GM12865 (cell line): Measurements from ENCODE around the gene RWDD1.

Experiments
- DNase-seq: peaks from one replicate; pipeline ENCODE4 v3.0.0; 2010; ENCODE audit warnings: low read depth
- H3K4me3 ChIP-seq: 2 replicates; pipeline ENCODE4 v1.5.1; 2011; ENCODE audit warnings: mild to moderate bottlenecking, low read depth, low read length, control low read depth
- TF ChIP-seq, protein P1 (sequence below): IDR thresholded peaks from 2 replicates; pipeline ENCODE4 v1.5.1; 2011; ENCODE audit warnings: low read length, control low read depth, low read depth, inconsistent platforms; ENCODE audit not compliant: insufficient read depth; ENCODE audit errors: missing control alignments

RWDD1 gene

DNA sequence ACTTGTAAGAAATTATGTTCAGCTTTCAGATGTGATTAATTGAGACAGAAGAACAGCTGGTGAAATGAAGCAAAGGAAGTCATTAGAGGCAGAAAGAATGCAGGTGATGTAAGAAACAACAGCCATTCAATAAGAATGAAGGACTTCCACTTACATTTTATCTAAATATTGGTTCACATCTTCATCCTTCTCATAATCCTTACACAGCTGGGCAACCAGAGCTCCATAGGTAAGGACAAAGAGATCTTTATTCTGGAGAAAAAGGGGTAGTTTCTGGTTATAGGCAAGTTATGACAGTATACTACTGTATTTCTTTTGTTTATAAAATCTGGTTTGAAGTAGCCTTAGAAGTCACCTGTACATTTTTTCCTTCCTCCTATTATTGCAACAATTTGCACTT is 28.2 kb upstream of the RWDD1 start:
- TF ChIP-seq, protein P1, sequence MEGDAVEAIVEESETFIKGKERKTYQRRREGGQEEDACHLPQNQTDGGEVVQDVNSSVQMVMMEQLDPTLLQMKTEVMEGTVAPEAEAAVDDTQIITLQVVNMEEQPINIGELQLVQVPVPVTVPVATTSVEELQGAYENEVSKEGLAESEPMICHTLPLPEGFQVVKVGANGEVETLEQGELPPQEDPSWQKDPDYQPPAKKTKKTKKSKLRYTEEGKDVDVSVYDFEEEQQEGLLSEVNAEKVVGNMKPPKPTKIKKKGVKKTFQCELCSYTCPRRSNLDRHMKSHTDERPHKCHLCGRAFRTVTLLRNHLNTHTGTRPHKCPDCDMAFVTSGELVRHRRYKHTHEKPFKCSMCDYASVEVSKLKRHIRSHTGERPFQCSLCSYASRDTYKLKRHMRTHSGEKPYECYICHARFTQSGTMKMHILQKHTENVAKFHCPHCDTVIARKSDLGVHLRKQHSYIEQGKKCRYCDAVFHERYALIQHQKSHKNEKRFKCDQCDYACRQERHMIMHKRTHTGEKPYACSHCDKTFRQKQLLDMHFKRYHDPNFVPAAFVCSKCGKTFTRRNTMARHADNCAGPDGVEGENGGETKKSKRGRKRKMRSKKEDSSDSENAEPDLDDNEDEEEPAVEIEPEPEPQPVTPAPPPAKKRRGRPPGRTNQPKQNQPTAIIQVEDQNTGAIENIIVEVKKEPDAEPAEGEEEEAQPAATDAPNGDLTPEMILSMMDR = no peak
- DNase-seq = no peak
- no peak overlapping the region for H3K4me3 ChIP-seq

GRCh38 chr6:116545651-116546050 is 25.7 kb upstream of the RWDD1 start, which contains the start of gene TRAPPC3L:
Gene TRAPPC3L (minus strand): TSS chr6:116545684. CDS start chr6:116545514, 170 bp downstream.
- TF ChIP-seq, protein P1 = no peak
- DNase-seq = no peak
- H3K4me3 ChIP-seq = no peak within 1 kb of the TSS

DNA sequence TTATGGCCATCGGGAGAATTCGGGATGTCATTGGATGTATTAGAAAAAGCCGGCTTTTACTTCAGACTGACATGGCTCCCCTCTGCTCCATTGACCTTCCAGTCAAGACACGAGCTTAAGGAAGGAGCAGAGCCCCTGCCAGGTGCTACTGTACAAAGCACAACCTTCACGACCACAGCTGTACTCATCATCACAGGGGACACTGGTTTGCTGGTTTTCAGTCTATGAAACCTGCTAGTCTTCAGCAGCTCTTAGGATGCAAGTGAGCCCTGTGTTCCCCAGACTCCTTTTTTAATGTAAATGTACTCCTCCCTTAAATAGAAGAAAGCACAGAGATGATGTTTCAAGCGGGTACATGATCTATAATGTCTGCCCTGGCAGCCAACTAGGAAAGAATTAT is 23.9 kb upstream of the RWDD1 start:
- H3K4me3 ChIP-seq = no peak overlapping the region
- DNase-seq = no peak
- TF ChIP-seq, protein P1 = no peak

DNA sequence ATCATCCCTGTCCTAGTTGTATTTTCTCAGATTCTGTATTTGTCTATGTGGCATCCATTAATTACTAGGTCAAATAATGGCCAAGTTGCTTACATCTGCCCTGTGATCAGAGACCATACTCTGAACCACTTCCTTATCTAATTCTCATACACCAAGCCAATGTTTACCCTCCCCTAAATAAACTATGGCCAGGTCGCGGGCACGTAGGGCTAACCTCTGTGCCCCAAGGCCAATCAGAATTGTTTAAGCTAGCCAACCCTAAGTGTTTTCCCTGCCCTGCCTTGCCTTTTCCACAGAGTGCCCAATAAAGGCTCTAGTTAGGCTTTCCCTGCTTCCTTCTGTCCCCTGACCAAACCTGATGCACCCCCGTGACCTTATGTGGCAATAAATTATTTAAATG is 20.5 kb upstream of the RWDD1 start:
- DNase-seq = no peak
- TF ChIP-seq, protein P1 = no peak
- no peak overlapping the region for H3K4me3 ChIP-seq

- DNase-seq = no peak
- H3K4me3 ChIP-seq = no peak within 1 kb of the TSS
- TF ChIP-seq, protein P1 = no peak
Measured at GRCh38 chr6:116553451-116553850, 17.9 kb upstream of the RWDD1 start, which contains the start of gene CALHM4. Gene CALHM4 (plus strand): TSS chr6:116553751. CDS start chr6:116553794, 43 bp downstream.

DNA sequence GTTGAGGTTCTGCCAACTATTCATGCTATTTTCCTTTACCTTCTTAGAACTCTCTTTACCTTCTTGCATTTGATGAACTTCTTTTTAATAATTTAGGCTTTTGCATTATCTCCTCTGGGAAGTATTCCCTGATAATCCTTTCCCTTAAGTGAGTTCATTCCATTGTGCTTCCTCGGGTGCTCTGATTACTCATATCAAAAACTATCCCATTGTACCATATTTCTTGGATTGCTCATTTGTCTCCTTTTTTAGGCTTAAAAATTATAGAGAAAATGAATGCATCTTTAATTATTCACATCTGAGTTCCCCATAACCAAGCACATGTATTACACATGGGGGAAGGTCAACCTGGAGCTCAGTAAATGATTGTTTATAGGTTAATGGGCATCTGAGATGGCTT is 15.2 kb upstream of the RWDD1 start:
- H3K4me3 ChIP-seq = no peak overlapping the region
- TF ChIP-seq, protein P1 = no peak
- no peak for DNase-seq

DNA sequence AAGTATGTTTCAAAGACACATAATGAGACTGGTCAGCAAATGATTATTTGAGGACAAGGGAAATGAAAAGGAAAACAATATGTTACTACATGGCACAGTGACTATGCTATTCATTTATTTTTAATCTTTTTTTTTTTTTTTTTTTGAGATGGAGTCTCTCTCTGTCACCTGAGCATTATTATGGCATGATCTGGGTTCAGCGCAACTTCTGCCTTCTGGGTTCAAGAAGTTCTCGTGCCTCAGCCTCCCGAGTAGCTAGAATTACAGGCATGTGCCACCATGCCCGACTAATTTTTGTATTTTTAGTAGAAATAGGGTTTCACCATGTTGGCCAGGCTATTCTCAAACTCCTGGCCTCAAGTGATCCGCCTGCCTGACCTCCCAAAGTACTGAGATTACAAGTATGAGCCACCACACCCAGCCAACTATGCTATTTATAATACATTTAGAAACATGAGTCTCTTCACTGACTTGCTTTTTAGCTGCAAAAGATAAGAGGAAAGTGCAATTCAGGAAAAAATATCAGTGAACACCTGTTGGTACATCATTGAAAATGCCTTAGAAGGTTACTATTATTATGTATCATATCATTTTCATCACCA is 14.4 kb upstream of the RWDD1 start:
- TF ChIP-seq, protein P1 = no peak
- H3K4me3 ChIP-seq = no peak overlapping the region
- no peak for DNase-seq
